ENCODE data around the gene TBL1X.

GRCh38 chrX:9650091-9650490 lies 185.2 kb downstream of the TBL1X start:
- TF ChIP-seq, protein P1, sequence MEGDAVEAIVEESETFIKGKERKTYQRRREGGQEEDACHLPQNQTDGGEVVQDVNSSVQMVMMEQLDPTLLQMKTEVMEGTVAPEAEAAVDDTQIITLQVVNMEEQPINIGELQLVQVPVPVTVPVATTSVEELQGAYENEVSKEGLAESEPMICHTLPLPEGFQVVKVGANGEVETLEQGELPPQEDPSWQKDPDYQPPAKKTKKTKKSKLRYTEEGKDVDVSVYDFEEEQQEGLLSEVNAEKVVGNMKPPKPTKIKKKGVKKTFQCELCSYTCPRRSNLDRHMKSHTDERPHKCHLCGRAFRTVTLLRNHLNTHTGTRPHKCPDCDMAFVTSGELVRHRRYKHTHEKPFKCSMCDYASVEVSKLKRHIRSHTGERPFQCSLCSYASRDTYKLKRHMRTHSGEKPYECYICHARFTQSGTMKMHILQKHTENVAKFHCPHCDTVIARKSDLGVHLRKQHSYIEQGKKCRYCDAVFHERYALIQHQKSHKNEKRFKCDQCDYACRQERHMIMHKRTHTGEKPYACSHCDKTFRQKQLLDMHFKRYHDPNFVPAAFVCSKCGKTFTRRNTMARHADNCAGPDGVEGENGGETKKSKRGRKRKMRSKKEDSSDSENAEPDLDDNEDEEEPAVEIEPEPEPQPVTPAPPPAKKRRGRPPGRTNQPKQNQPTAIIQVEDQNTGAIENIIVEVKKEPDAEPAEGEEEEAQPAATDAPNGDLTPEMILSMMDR (IDR thresholded peaks at IDR 0.05; ENCODE audit: control extremely low read depth in 1 of 3, insufficient read depth in 1 of 3, low read depth in 1 of 3, low read length in 3 of 3) = no peak
- no peak for TF ChIP-seq TCF12 (IDR thresholded peaks at IDR 0.05; ENCODE audit: low read depth, low read length)
- no peak for TF ChIP-seq EP300 (IDR thresholded peaks at IDR 0.05; ENCODE audit: borderline replicate concordance in 1 of 2, low read depth in 2 of 2, low read length in 2 of 2)
- TF ChIP-seq RNF2 (IDR thresholded peaks at IDR 0.05; ENCODE audit: borderline replicate concordance, low read depth, low read length, missing control alignments, poor library complexity, severe bottlenecking) = no peak
- no peak for TF ChIP-seq POLR2A (IDR thresholded peaks at IDR 0.05; ENCODE audit: control extremely low read depth in 1 of 2, low read depth in 2 of 2, low read length in 2 of 2)
- TF ChIP-seq CBX8 (IDR thresholded peaks at IDR 0.05; ENCODE audit: borderline replicate concordance, low read depth, low read length) = no peak

Measured in H1 (cell line).